Prostate gland (tissue), 2 donors: ENCODE measurements around the gene PRKAA1. TPM values are rescaled to one million over a fixed set of nuclear protein-coding genes. Genes with fewer than 3 reads are reported as not detected.

ENCODE experiments used
- DNase-seq: peaks from one replicate; pipeline ENCODE4 v3.0.0-alpha.2; 2019; ENCODE audit warnings: low spot score
- H3K27ac ChIP-seq, 2 donors: fragments of 200-600 bp; sonication (generic); 2 replicates each; pipeline ENCODE4 v1.5.1; 2017 to 2019
- H3K27me3 ChIP-seq: fragments of 200-600 bp; sonication (generic); replicated peaks from 2 replicates; pipeline ENCODE4 v1.5.1; 2019; ENCODE audit not compliant: insufficient read depth
- H3K36me3 ChIP-seq, 2 donors: fragments of 200-600 bp; sonication (generic); 1 replicate in 1 of 2; 2 replicates in 1 of 2; pipeline versions ENCODE4 v1.5.1 to v1.8.1; 2017 to 2019
- H3K4me1 ChIP-seq: fragments of 200-600 bp; sonication (generic); replicated peaks from 2 replicates; pipeline ENCODE4 v1.5.1; 2019
- H3K4me3 ChIP-seq, 2 donors: fragments of 200-600 bp; sonication (generic); 2 replicates each; pipeline ENCODE4 v1.5.1; 2017 to 2019
- H3K9me3 ChIP-seq: fragments of 200-600 bp; sonication (generic); 2 replicates; pipeline ENCODE4 v1.5.1; 2017
- POLR2A ChIP-seq: fragments of 450-650 bp; IDR thresholded peaks from one replicate; pipeline ENCODE4 v1.6.1; 2016; ENCODE audit warnings: antibody characterized with exemption, mild to moderate bottlenecking
- POLR2AphosphoS5 ChIP-seq: sonication (generic); formaldehyde crosslinking; IDR thresholded peaks from one replicate; pipeline ENCODE4 v1.6.1; 2017; ENCODE audit warnings: antibody characterized with exemption
- WGBS: methylation state at CpG from one replicate; pipeline ENCODE4 v1.1.5; 2018; 5-methylcytosine and 5-hydroxymethylcytosine counted together
- intact Hi-C: fragments of 100-400 bp; cut with DNase I; formaldehyde crosslinking; loops from one replicate; pipeline ENCODE4 v1.14.2; 2022
- total RNA-seq, 2 donors: library from RNA; depleted of rRNA; stranded (reverse); fragments of >200 nt; gene quantifications; one replicate each; pipeline ENCODE4 v1.1.0, GENCODE V29; 2016
- TF ChIP-seq, protein P1 (sequence below), 4 experiments: fragments of 200-600 bp in 2 of 4; fragments of 450-650 bp in 2 of 4; sonication (generic) in 2 of 4; IDR thresholded peaks; 1 replicate in 3 of 4; 2 replicates in 1 of 4; pipeline ENCODE4 v1.5.1; 2016 to 2019; ENCODE audit warnings: antibody characterized with exemption in 4 of 4, mild to moderate bottlenecking in 2 of 4, moderate library complexity in 2 of 4

Gene PRKAA1
- total RNA-seq, 2 donors from 2014 or later, result 64.9 to 110 TPM

DNA sequence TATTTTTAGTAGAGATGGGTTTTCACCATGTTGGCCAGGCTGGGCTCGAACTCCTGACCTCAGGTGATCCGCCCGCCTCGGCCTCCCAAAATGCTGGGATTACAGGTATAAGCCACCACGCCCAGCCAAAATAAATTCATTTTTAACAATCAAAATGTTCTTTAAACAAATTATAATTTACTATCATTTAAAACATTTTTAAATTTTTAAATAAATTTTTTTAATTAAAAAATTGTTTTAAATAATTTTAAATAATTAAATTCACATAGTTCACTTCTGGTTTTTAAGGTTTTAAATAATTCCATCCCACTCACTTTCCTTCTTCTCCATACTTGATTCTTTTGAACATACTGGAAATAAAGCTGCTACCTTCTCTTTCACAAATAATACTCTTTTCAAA, 27.4 kb downstream of the PRKAA1 start:
- no peak for DNase-seq
- no peaks in the 10 kb centered on the region for H3K36me3 ChIP-seq
- 98% methylated on average over 5 of the region's 5 CpGs for WGBS
- no peak overlapping the region for H3K27ac ChIP-seq
- no peaks in the 10 kb centered on the region for H3K9me3 ChIP-seq
- no peaks in the 10 kb centered on the region for H3K4me1 ChIP-seq
- intact Hi-C loops, result no loop called here
- TF ChIP-seq POLR2A (no peak), POLR2AphosphoS5 (no peak)
- TF ChIP-seq, protein P1, sequence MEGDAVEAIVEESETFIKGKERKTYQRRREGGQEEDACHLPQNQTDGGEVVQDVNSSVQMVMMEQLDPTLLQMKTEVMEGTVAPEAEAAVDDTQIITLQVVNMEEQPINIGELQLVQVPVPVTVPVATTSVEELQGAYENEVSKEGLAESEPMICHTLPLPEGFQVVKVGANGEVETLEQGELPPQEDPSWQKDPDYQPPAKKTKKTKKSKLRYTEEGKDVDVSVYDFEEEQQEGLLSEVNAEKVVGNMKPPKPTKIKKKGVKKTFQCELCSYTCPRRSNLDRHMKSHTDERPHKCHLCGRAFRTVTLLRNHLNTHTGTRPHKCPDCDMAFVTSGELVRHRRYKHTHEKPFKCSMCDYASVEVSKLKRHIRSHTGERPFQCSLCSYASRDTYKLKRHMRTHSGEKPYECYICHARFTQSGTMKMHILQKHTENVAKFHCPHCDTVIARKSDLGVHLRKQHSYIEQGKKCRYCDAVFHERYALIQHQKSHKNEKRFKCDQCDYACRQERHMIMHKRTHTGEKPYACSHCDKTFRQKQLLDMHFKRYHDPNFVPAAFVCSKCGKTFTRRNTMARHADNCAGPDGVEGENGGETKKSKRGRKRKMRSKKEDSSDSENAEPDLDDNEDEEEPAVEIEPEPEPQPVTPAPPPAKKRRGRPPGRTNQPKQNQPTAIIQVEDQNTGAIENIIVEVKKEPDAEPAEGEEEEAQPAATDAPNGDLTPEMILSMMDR (IDR thresholded peaks at IDR 0.05), result no peak
- H3K27me3 ChIP-seq, result no peaks in the 10 kb centered on the region
- no peak overlapping the region for H3K4me3 ChIP-seq

DNA sequence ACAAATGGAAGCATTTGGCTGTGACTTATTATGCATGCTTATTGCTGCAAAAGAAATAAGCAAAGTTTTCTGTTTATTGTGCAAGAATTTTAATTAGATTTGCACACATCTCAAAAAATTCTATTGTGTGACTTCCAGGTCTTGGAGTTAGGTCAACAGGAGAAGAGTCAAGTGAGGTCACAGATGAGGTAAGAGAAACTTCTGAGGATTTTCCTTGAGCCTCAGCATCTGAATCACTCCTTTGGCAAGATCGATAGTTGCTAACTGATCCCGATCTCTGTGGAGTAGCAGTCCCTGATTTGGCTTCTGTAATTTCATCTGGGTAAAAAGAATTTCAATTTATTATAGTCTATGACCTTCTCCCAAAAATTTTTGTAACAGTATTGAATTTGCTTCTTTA, 35.5 kb downstream of the PRKAA1 start:
- TF ChIP-seq POLR2A (no peak), POLR2AphosphoS5 (no peak)
- TF ChIP-seq, protein P1 (IDR thresholded peaks at IDR 0.05), result no peak
- intact Hi-C loops, result no loop called here
- no peak overlapping the region for H3K27ac ChIP-seq
- H3K4me3 ChIP-seq, result no peak overlapping the region
- H3K4me1 ChIP-seq, result no peaks in the 10 kb centered on the region
- DNase-seq, result no peak
- 81% methylated on average over 2 of the region's 2 CpGs for WGBS
- no peaks in the 10 kb centered on the region for H3K9me3 ChIP-seq
- H3K27me3 ChIP-seq, result no peaks in the 10 kb centered on the region
- H3K36me3 ChIP-seq, result no peaks in the 10 kb centered on the region

GRCh38 chr5:40757400-40757799, 40.8 kb downstream of the PRKAA1 start:
- WGBS, result 91% methylated on average over 2 of the region's 2 CpGs
- Histone ChIP-seq H3K36me3 (no peaks in the 10 kb centered on the region), H3K9me3 (no peaks in the 10 kb centered on the region), H3K27ac (no peak overlapping the region), H3K4me1 (no peaks in the 10 kb centered on the region), H3K4me3 (no peak overlapping the region), H3K27me3 (no peaks in the 10 kb centered on the region)
- TF ChIP-seq POLR2A, result no peak
- TF ChIP-seq, protein P1 (IDR thresholded peaks at IDR 0.05), result no peak
- TF ChIP-seq POLR2AphosphoS5, result no peak
- intact Hi-C loops, result loop anchor here (5.0 kb wide), 1 partner anchor 125 kb away; no protein-coding TSS in a partner anchor
- no peak for DNase-seq

DNA sequence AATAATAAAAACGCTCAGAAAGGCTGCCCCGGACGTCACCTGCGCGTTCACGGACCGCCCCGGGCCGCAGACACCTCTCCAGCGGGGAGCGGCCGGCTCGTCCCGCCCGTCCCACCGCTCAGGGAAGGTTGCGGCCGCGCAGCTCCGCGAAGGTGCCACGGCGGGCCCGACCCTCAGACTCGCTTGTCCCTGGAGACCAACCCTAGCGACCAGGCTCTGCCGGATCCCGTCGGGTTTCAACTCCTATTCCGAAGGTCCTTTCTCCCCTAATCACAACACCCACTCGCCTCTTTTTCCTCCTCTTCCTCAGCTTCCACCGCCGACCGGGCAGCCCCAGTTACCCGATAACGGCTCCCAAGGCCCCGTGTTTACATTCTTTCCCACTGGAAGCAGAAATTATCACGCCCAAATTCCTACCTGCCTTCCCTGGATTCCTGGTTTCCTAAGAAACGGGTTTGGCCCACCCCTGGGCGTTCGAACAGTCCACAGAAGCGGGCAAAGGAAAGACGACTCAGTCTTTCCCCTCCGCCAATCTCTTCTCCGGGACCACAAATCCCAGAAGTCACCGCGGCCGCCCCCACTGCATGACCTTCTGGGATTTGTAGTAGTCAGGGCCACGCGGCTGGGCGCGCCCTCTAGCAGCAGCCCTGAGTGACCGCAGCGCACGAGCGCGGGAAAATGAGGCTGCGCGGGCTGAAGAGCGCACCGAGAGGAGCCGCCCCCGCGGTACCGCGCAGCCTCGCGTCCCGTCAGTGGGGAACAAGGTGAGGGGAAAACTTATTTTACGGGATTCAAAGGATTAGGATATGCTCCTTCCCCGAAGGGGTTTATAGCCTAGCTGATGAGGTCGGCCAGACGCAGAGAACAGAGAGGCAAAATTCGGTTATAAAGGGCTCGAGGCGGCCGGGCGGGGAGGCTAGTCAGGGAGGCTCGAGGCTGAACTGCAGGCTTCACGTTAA, 42.5 kb downstream of the PRKAA1 start, which contains the start of gene TTC33:
Gene TTC33 (minus strand): TSS at position 555 of the 959 bp plus-strand sequence. CDS start 8,943 bp downstream, outside the sequence.
- no peaks in the 10 kb centered on the region for H3K27me3 ChIP-seq
- TF ChIP-seq, protein P1 (IDR thresholded peaks at IDR 0.05), result peak; percentile 55 to 76 (median 76)
- TF ChIP-seq POLR2A (peak; percentile 40), POLR2AphosphoS5 (peak; percentile 95)
- H3K4me1 ChIP-seq, result no peaks in the 10 kb centered on the region
- 4% methylated on average over 80 of the region's 80 CpGs for WGBS
- intact Hi-C loops, result loop anchor here (1.0 to 5.0 kb wide), 3 partner anchors 42 to 127 kb away; no protein-coding TSS in a partner anchor
- no peaks in the 10 kb centered on the region for H3K9me3 ChIP-seq
- peak; percentile 95 for DNase-seq
- no peaks in the 10 kb centered on the region for H3K36me3 ChIP-seq
- H3K4me3 ChIP-seq, result peak within 1 kb of the TSS; percentile 77 to 86
- peak within 1 kb of the TSS; percentile 94 for H3K27ac ChIP-seq
